ENCODE measurements around the gene PRKN.

The PRKN gene

GRCh38 chr6:161796681-161797080 is 930.9 kb downstream of the PRKN start:
- FAIRE-seq, result no peak
- no peak for DNase-seq (ENCODE audit: insufficient read length, low spot score)

GRCh38 chr6:161792851-161793493 is 934.6 kb downstream of the PRKN start:
- FAIRE-seq (no peak), DNase-seq (ENCODE audit: insufficient read length, low spot score) (no peak)

GRCh38 chr6:161788531-161788930 is 939.0 kb downstream of the PRKN start:
- no peak for DNase-seq (ENCODE audit: insufficient read length, low spot score)

GRCh38 chr6:161772176-161772575 is 955.4 kb downstream of the PRKN start:
- no peak for DNase-seq (ENCODE audit: insufficient read length, low spot score)

More at GRCh38 chr6:161788531-161788930, 939.0 kb downstream of the PRKN start:
- FAIRE-seq, result no peak

GRCh38 chr6:161761966-161762365 is 965.6 kb downstream of the PRKN start:
- FAIRE-seq, result no peak
- no peak for DNase-seq (ENCODE audit: insufficient read length, low spot score)

More at GRCh38 chr6:161772176-161772575, 955.4 kb downstream of the PRKN start:
- no peak for FAIRE-seq

- no peak for FAIRE-seq
Observed at GRCh38 chr6:161755080-161755479, 972.5 kb downstream of the PRKN start.

GRCh38 chr6:161750686-161751085 is 976.9 kb downstream of the PRKN start:
- DNase-seq (ENCODE audit: insufficient read length, low spot score) (peak; percentile 24), FAIRE-seq (no peak)

More at GRCh38 chr6:161755080-161755479, 972.5 kb downstream of the PRKN start:
- DNase-seq (ENCODE audit: insufficient read length, low spot score), result no peak

- FAIRE-seq (no peak), DNase-seq (ENCODE audit: insufficient read length, low spot score) (no peak)
Observed at GRCh38 chr6:161749576-161749975, 978.0 kb downstream of the PRKN start.

GRCh38 chr6:161748535-161749416 is 978.8 kb downstream of the PRKN start:
- DNase-seq (ENCODE audit: insufficient read length, low spot score) (peak; percentile 10), FAIRE-seq (no peak)

GRCh38 chr6:161747506-161747905 is 980.1 kb downstream of the PRKN start:
- FAIRE-seq (no peak), DNase-seq (ENCODE audit: insufficient read length, low spot score) (no peak)

- no peak for FAIRE-seq
- no peak for DNase-seq (ENCODE audit: insufficient read length, low spot score)
Observed at GRCh38 chr6:161745594-161746141, 981.9 kb downstream of the PRKN start.

GRCh38 chr6:161745128-161745527 is 982.4 kb downstream of the PRKN start:
- FAIRE-seq, result no peak
- no peak for DNase-seq (ENCODE audit: insufficient read length, low spot score)

GRCh38 chr6:161744211-161745067 is 983.1 kb downstream of the PRKN start:
- FAIRE-seq (no peak), DNase-seq (ENCODE audit: insufficient read length, low spot score) (no peak)

- no peak for FAIRE-seq
- no peak for DNase-seq (ENCODE audit: insufficient read length, low spot score)
Observed at GRCh38 chr6:161743509-161744178, 983.9 kb downstream of the PRKN start.

- FAIRE-seq (no peak), DNase-seq (ENCODE audit: insufficient read length, low spot score) (no peak)
Observed at GRCh38 chr6:161740486-161740885, 987.1 kb downstream of the PRKN start.

GRCh38 chr6:161736781-161737292 is 990.7 kb downstream of the PRKN start:
- no peak for DNase-seq (ENCODE audit: insufficient read length, low spot score)
- no peak for FAIRE-seq

- FAIRE-seq (no peak), DNase-seq (ENCODE audit: insufficient read length, low spot score) (no peak)
Observed at GRCh38 chr6:161736326-161736725, 991.2 kb downstream of the PRKN start.

GRCh38 chr6:161732594-161732993 is 995.0 kb downstream of the PRKN start:
- no peak for DNase-seq (ENCODE audit: insufficient read length, low spot score)
- no peak for FAIRE-seq

- FAIRE-seq (no peak), DNase-seq (ENCODE audit: insufficient read length, low spot score) (no peak)
Observed at GRCh38 chr6:161727083-161727833, 1000.3 kb downstream of the PRKN start.
